Measurements from ENCODE around the gene RDH5.

RDH5 gene

DNA sequence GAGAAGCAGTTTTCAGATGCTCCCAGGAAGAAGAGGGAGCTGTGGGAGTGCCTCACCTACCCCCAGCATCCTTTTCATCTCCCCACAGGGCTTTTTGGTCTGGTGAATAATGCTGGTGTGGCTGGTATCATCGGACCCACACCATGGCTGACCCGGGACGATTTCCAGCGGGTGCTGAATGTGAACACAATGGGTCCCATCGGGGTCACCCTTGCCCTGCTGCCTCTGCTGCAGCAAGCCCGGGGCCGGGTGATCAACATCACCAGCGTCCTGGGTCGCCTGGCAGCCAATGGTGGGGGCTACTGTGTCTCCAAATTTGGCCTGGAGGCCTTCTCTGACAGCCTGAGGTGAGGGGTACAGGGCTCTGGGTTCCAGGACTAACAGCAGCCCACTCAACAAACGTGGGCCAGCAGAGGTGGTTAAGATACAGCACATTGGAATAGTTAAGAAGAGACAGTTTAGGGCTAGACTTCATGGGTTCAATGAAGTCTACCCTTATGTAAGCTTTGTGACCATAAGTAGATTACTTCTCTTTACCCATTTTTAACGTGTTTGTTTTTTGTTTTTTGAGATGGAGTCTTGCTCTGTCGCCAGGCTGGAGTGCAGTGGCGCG, 1.5 kb downstream of the RDH5 start:
- peaks cover 22% of the 10 kb centered on the region for H3K4me1 ChIP-seq (ENCODE audit: insufficient read depth, low read length)
- no peak overlapping the region for H2AFZ ChIP-seq (ENCODE audit: low read depth, low read length)
- H3K9me3 ChIP-seq (ENCODE audit: low read length), result no peaks in the 10 kb centered on the region
- no peaks in the 10 kb centered on the region for H3K27me3 ChIP-seq (ENCODE audit: insufficient read depth, low read length)
- H3K36me3 ChIP-seq (ENCODE audit: insufficient read depth, low read length), result peaks cover 33% of the 10 kb centered on the region
- H3K4me3 ChIP-seq (ENCODE audit: low read length), result no peak overlapping the region

GRCh38 chr12:55722948-55723347, 2.8 kb downstream of the RDH5 start:
- Histone ChIP-seq H3K4me3 (ENCODE audit: low read length) (no peak overlapping the region), H3K27me3 (ENCODE audit: insufficient read depth, low read length) (no peaks in the 10 kb centered on the region), H3K9me3 (ENCODE audit: low read length) (no peaks in the 10 kb centered on the region), H3K4me1 (ENCODE audit: insufficient read depth, low read length) (peaks cover 22% of the 10 kb centered on the region), H2AFZ (ENCODE audit: low read depth, low read length) (no peak overlapping the region), H3K36me3 (ENCODE audit: insufficient read depth, low read length) (peaks cover 36% of the 10 kb centered on the region)

DNA sequence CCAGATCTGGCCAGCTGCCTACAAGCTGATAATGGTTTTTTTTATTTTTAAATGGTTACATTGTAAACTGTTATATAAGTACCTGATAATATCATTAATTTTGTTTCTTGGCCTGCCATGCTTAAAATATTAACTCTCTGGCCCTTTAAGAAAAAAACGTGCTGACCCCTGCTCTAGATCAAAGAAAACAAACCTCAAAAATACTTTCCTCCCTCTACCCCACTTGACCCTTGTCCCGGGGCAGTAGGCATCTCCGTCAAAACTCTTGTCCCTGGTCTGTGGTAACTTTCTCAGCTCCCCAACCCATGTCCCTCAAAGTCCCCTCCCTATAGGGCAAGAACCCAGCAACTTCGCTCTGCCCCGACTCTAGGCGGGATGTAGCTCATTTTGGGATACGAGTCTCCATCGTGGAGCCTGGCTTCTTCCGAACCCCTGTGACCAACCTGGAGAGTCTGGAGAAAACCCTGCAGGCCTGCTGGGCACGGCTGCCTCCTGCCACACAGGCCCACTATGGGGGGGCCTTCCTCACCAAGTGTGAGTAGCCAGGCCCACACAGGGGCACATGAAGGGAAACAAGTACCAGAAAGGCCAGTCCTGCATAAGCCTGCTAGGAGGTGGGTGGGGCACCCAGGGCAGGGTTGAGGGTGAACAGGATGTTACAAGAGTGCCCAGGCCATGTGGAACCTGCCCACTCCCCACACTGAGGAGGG, 3.5 kb downstream of the RDH5 start:
- Histone ChIP-seq H3K36me3 (ENCODE audit: insufficient read depth, low read length) (peaks cover 36% of the 10 kb centered on the region), H2AFZ (ENCODE audit: low read depth, low read length) (no peak overlapping the region), H3K4me1 (ENCODE audit: insufficient read depth, low read length) (peaks cover 20% of the 10 kb centered on the region), H3K27me3 (ENCODE audit: insufficient read depth, low read length) (no peaks in the 10 kb centered on the region), H3K9me3 (ENCODE audit: low read length) (no peaks in the 10 kb centered on the region), H3K4me3 (ENCODE audit: low read length) (no peak overlapping the region)

DNA sequence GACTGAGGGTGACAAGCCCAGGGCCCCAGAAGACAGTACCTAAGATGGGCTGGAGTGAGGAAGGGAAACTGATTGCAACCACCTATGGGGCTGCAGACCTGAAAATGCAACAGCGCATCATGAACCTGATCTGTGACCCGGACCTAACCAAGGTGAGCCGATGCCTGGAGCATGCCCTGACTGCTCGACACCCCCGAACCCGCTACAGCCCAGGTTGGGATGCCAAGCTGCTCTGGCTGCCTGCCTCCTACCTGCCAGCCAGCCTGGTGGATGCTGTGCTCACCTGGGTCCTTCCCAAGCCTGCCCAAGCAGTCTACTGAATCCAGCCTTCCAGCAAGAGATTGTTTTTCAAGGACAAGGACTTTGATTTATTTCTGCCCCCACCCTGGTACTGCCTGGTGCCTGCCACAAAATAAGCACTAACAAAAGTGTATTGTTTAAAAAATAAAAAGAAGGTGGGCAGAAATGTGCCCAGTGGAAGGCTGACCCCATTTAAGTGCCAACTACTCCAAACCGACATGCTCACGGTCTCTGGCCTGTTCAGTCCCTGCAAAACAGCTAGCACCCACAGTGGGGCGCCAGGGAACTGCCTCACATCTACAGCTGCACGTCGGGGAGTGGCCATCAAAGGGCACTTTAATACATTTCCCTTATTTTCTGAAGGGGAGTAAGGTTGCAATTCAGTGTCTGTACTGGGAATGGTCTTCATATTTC, 4.2 kb downstream of the RDH5 start:
- H2AFZ ChIP-seq (ENCODE audit: low read depth, low read length), result no peak overlapping the region
- H3K4me3 ChIP-seq (ENCODE audit: low read length), result no peak overlapping the region
- H3K27me3 ChIP-seq (ENCODE audit: insufficient read depth, low read length), result no peaks in the 10 kb centered on the region
- no peaks in the 10 kb centered on the region for H3K9me3 ChIP-seq (ENCODE audit: low read length)
- H3K36me3 ChIP-seq (ENCODE audit: insufficient read depth, low read length), result peaks cover 36% of the 10 kb centered on the region
- peaks cover 20% of the 10 kb centered on the region for H3K4me1 ChIP-seq (ENCODE audit: insufficient read depth, low read length)

DNA sequence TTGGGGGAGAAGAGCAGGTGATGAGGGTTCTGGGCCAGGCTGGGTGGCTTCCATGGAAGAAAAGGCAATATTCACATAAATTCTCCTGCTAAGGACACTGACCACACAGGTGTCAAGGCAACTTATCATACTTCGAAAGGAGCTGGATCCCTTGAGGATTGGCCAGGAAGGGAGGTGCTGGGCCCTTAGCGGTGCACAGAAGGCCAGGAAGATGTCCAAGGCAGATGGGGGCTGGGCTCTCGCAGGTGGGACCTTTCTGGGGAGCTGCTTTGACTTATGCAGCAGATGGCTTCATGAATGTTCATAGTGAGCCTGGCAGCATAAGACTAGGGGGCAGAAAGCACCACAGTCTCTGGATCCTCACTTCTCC, 4.7 kb downstream of the RDH5 start:
- H3K4me1 ChIP-seq (ENCODE audit: insufficient read depth, low read length), result peaks cover 20% of the 10 kb centered on the region
- H3K9me3 ChIP-seq (ENCODE audit: low read length), result no peaks in the 10 kb centered on the region
- H3K27me3 ChIP-seq (ENCODE audit: insufficient read depth, low read length), result no peaks in the 10 kb centered on the region
- peaks cover 36% of the 10 kb centered on the region for H3K36me3 ChIP-seq (ENCODE audit: insufficient read depth, low read length)
- H2AFZ ChIP-seq (ENCODE audit: low read depth, low read length), result no peak overlapping the region
- no peak overlapping the region for H3K4me3 ChIP-seq (ENCODE audit: low read length)

DNA sequence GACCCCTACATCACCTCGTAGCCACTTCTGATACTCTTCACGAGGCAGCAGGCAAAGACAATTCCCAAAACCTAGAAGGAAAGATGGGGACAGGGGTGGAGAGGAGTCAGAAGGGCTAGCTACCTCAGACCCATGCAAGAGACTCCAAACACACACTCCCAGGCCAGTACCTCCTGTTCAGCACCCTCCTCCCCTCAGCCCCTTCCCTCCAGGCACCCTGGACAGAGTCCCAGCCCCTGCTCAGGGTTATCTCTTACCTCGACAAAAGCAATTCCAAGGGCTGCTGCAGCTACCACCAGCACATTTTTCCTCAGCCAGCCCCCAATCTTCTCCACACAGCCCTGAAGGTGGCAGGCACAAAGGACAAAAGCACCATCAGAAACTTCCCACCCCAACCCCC, 5.4 kb downstream of the RDH5 start:
- peaks cover 31% of the 10 kb centered on the region for H3K36me3 ChIP-seq (ENCODE audit: insufficient read depth, low read length)
- H3K27me3 ChIP-seq (ENCODE audit: insufficient read depth, low read length), result no peaks in the 10 kb centered on the region
- peaks cover 24% of the 10 kb centered on the region for H3K4me1 ChIP-seq (ENCODE audit: insufficient read depth, low read length)
- no peak overlapping the region for H3K4me3 ChIP-seq (ENCODE audit: low read length)
- H3K9me3 ChIP-seq (ENCODE audit: low read length), result no peaks in the 10 kb centered on the region
- no peak overlapping the region for H2AFZ ChIP-seq (ENCODE audit: low read depth, low read length)

GRCh38 chr12:55726971-55727370, 6.8 kb downstream of the RDH5 start:
- H3K36me3 ChIP-seq (ENCODE audit: insufficient read depth, low read length), result peaks cover 28% of the 10 kb centered on the region
- H3K27me3 ChIP-seq (ENCODE audit: insufficient read depth, low read length), result no peaks in the 10 kb centered on the region
- H3K9me3 ChIP-seq (ENCODE audit: low read length), result no peaks in the 10 kb centered on the region
- peaks cover 28% of the 10 kb centered on the region for H3K4me1 ChIP-seq (ENCODE audit: insufficient read depth, low read length)
- H3K4me3 ChIP-seq (ENCODE audit: low read length), result peak overlapping the region; percentile 71
- H2AFZ ChIP-seq (ENCODE audit: low read depth, low read length), result no peak overlapping the region

- no peaks in the 10 kb centered on the region for H3K9me3 ChIP-seq (ENCODE audit: low read length)
- H3K4me3 ChIP-seq (ENCODE audit: low read length), result peak overlapping the region; percentile 71
- H3K36me3 ChIP-seq (ENCODE audit: insufficient read depth, low read length), result peaks cover 28% of the 10 kb centered on the region
- no peak overlapping the region for H2AFZ ChIP-seq (ENCODE audit: low read depth, low read length)
- peaks cover 28% of the 10 kb centered on the region for H3K4me1 ChIP-seq (ENCODE audit: insufficient read depth, low read length)
- H3K27me3 ChIP-seq (ENCODE audit: insufficient read depth, low read length), result no peaks in the 10 kb centered on the region
These were observed 7.5 kb downstream of the RDH5 start for GRCh38 chr12:55727643-55728185.

DNA sequence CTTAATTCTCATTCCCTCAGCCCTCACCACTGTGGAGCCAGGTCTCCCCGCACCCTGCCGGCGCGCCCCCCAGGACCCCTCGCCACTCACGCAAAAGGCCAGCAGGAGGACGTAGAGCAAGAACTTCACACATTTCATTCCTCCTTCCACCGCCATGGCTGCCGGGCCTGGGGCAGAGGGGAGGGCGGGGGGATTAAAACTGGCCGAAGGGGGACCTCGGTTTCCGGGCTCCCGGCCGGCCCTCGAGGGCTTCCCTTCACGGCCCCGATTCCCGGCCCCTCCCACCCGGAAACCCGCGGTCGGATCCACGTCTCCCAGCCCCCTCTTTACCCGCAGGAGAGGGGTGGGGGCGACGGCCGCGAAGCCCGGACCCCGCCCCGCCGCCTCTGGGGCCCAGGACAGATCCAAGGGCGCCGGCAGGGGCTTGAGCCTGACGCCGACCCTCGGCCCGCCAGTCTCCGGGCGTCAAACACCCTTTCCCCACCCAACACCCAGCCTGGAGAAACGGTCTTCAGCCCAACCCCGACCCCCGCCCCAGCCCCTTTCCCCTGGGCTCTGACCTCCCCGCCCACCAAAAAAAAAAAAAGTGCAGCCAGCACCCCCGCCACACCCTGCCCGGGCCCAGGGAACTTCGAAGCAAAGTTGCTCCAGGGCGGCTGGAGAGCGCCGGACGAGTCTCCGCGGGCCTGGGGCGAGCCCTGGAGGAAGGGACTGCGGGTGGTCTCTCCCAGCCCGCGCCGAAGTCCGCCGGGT, 8.2 kb downstream of the RDH5 start:
- H3K36me3 ChIP-seq (ENCODE audit: insufficient read depth, low read length), result peaks cover 28% of the 10 kb centered on the region
- H3K4me1 ChIP-seq (ENCODE audit: insufficient read depth, low read length), result peaks cover 28% of the 10 kb centered on the region
- no peaks in the 10 kb centered on the region for H3K27me3 ChIP-seq (ENCODE audit: insufficient read depth, low read length)
- H3K9me3 ChIP-seq (ENCODE audit: low read length), result no peaks in the 10 kb centered on the region
- no peak overlapping the region for H2AFZ ChIP-seq (ENCODE audit: low read depth, low read length)
- peak overlapping the region; percentile 71 for H3K4me3 ChIP-seq (ENCODE audit: low read length)

DNA sequence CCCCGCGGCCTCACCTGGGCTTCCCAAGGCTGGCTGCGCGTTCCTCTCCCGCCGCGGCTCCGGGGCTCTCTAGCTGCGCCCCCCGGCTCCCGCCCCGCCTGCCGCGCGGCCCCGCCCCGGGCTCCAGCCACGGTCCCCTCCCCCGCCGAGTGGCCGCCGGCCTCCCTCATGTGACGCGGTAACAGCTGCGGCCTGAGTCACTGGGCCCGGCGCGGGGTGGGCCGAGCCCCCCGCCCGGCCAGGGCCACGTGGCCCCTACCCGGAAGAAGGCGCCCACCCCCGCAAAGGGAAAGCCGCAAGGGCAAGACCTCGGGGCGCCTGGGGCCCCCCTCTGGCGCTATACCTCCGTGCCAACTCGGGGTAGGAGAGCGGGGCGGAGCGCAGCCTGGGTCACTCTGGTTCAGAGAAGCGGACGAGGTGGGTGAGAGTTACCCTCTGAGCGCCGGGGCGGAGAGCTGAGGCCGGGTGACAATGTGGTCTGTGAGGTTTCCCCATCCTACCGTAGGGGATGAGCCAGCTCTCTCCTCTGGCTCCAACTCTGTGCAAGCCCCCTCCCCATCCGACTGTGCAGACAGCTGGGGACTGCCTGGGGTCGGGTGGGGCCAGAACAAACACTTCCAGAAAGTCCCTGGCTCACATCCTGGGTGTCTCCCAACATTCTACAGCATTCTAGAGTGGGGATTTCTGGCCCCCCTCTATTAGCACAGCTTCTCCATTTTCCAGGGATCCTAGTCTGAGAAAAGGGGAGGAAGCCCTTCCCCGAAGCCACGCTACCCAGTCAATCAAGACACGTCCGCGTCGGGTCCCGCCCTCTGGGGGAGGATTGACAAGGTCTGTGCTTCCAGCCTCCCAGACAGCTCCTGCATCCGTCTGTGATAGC, 9.0 kb downstream of the RDH5 start, which contains the start of gene CD63:
Gene CD63 (minus strand): TSS at position 71 of the 880 bp plus-strand sequence. CDS start 668 bp downstream, outside the sequence.
- Histone ChIP-seq H2AFZ (ENCODE audit: low read depth, low read length) (peak within 1 kb of the TSS; percentile 29), H3K9me3 (ENCODE audit: low read length) (no peaks in the 10 kb centered on the region), H3K36me3 (ENCODE audit: insufficient read depth, low read length) (peaks cover 25% of the 10 kb centered on the region)

DNA sequence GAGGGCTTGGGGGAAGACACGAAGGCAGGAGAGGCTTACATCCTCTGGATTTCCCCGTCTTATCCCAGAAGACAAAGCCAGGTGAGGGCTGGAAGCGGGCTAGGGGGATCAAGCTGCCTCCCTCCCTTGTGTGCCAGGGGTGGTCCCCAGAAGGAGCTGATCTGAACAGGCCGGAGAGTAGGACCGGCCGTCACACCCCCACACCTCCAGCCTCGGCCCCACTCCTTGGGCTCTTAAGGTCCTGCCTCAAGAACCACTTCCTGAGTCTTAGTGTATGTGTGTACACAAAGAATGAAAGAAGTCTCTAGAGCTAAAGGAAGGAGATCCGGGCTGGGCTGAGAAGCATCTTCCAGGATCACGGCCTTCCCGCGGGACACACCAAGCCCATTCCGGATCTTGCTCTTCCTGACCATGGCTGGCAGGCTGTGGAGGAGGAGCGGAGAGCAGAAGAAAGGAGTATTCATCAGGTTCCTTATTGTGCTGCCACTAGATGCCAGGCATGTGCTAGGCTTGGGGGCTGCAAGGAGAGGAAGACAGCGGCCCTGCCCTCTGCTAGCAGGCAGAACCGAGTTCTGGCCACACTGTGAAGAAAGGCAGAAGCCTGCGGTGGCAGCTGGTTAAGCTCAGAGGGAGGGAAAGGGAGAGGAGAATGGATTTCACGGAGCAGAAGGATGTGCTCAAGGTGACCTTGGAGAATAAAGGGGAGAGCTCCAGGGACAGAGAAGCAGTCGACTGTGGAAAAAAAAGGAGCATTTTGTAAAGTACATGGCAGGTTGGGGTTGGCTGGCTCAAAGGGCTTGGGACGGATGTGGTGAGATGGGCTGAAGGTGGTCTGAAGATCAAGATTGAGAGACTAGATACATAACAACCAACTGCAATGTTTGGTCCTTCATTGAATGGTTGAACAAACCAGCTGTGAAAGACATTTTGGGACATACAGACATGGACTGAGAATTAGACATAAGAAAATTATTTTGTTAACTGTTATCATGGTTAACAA, 9.9 kb downstream of the RDH5 start:
- peak overlapping the region; percentile 71 for H3K4me3 ChIP-seq (ENCODE audit: low read length)
- H2AFZ ChIP-seq (ENCODE audit: low read depth, low read length), result peak overlapping the region; percentile 29
- H3K9me3 ChIP-seq (ENCODE audit: low read length), result no peaks in the 10 kb centered on the region
- peaks cover 27% of the 10 kb centered on the region for H3K4me1 ChIP-seq (ENCODE audit: insufficient read depth, low read length)
- no peaks in the 10 kb centered on the region for H3K27me3 ChIP-seq (ENCODE audit: insufficient read depth, low read length)
- peaks cover 16% of the 10 kb centered on the region for H3K36me3 ChIP-seq (ENCODE audit: insufficient read depth, low read length)

More for the DNA sequence above, 9.0 kb downstream of the RDH5 start, which contains the start of gene CD63:
- peaks cover 28% of the 10 kb centered on the region for H3K4me1 ChIP-seq (ENCODE audit: insufficient read depth, low read length)
- H3K27me3 ChIP-seq (ENCODE audit: insufficient read depth, low read length), result no peaks in the 10 kb centered on the region
- peak within 1 kb of the TSS; percentile 71 for H3K4me3 ChIP-seq (ENCODE audit: low read length)
